ENCODE results near the gene INHBB. TPM values are rescaled to one million over a fixed set of nuclear protein-coding genes. Genes with fewer than 3 reads are reported as not detected.

Gene INHBB
- total RNA-seq, 2 experiments from 2014 or later, result not detected

DNA sequence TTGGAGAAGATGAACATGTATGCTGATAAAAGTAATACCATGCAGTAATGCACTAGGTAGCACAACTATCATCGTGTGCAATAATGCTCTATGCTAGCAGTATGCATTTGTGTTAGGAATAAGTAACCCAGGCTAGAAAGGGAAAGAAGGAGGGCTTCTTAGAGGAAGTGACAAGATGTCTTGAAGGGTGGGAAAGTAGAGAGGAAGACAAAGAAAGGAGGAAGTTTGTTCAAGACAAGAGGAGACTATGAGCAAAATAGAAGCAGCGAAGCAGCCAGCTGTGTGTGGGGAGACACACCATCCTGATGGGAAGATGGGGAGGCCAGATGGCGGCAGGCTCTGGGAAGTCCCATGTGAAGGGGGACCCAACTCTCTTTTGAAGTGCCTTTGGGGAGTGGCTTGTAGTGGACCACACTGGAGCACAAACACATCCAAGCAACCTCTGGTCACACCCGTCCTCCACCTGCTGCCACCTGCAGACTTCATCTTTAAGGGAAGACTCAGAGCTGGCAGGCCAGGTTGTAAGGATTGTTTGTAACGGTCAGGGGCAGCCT, 39.9 kb upstream of the INHBB start:
- H3K4me3 ChIP-seq (ENCODE audit: low read length), result no peak overlapping the region
- Mint-ChIP-seq H3K27me3 (no peaks in the 10 kb centered on the region), H3K36me3 (ENCODE audit: low read depth) (no peaks in the 10 kb centered on the region), H3K4me1 (ENCODE audit: low read depth) (no peaks in the 10 kb centered on the region), H3K4me3 (no peak overlapping the region), H3K9me3 (no peaks in the 10 kb centered on the region), H3K27ac (no peak overlapping the region)
- H3K4me1 ChIP-seq (ENCODE audit: insufficient read depth, low read length), result no peaks in the 10 kb centered on the region
- intact Hi-C loops (cut with DNase I, micrococcal nuclease), result no loop called here
- H3K9me3 ChIP-seq (ENCODE audit: control insufficient read depth in 1 of 2, insufficient read depth in 1 of 2, low read length in 2 of 2), result no peaks in the 10 kb centered on the region
- H3K36me3 ChIP-seq (ENCODE audit: insufficient read depth, low read length), result no peaks in the 10 kb centered on the region
- no peak for DNase-seq
- TF ChIP-seq, protein P1, sequence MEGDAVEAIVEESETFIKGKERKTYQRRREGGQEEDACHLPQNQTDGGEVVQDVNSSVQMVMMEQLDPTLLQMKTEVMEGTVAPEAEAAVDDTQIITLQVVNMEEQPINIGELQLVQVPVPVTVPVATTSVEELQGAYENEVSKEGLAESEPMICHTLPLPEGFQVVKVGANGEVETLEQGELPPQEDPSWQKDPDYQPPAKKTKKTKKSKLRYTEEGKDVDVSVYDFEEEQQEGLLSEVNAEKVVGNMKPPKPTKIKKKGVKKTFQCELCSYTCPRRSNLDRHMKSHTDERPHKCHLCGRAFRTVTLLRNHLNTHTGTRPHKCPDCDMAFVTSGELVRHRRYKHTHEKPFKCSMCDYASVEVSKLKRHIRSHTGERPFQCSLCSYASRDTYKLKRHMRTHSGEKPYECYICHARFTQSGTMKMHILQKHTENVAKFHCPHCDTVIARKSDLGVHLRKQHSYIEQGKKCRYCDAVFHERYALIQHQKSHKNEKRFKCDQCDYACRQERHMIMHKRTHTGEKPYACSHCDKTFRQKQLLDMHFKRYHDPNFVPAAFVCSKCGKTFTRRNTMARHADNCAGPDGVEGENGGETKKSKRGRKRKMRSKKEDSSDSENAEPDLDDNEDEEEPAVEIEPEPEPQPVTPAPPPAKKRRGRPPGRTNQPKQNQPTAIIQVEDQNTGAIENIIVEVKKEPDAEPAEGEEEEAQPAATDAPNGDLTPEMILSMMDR (IDR thresholded peaks at IDR 0.05), result no peak
- H3K27me3 ChIP-seq (ENCODE audit: control insufficient read depth in 1 of 2, insufficient read depth in 2 of 2, low read length in 2 of 2), result no peaks in the 10 kb centered on the region
- CTCF ChIA-PET, result no interaction called here
- no peak for ATAC-seq (ENCODE audit: poor library complexity)
- H3K27ac ChIP-seq (ENCODE audit: low read depth in 1 of 2, low read length in 2 of 2), result no peak overlapping the region
- POLR2A ChIA-PET, result no interaction called here

DNA sequence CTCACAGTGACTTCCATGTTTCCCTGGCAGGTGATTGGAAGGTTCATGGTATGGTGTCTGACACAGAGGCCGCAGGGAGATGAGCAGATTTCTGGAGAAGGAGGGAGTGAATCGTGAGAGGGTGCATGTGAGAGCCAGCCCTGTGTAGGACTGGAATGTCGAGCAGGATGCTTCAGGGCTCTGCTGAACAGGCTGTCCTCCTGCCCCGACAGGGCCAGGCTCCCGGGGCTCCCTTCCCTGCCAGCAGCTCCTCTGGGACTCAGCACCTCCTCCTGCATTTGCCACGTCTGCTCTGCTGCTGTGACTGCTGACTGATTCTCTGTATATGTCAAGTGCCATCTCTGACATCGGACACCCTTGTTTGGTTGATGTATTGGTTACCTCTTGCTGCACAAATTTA, 38.5 kb upstream of the INHBB start:
- ATAC-seq (ENCODE audit: poor library complexity) (no peak), DNase-seq (no peak)
- TF ChIP-seq, protein P1 (IDR thresholded peaks at IDR 0.05), result no peak
- H3K27me3 ChIP-seq (ENCODE audit: control insufficient read depth in 1 of 2, insufficient read depth in 2 of 2, low read length in 2 of 2), result no peaks in the 10 kb centered on the region
- H3K9me3 Mint-ChIP-seq, result no peaks in the 10 kb centered on the region
- no peak overlapping the region for H3K4me3 ChIP-seq (ENCODE audit: low read length)
- no peak overlapping the region for H3K27ac Mint-ChIP-seq
- no peaks in the 10 kb centered on the region for H3K27me3 Mint-ChIP-seq
- H3K4me1 ChIP-seq (ENCODE audit: insufficient read depth, low read length), result no peaks in the 10 kb centered on the region
- no peaks in the 10 kb centered on the region for H3K4me1 Mint-ChIP-seq (ENCODE audit: low read depth)
- intact Hi-C loops (cut with DNase I, micrococcal nuclease), result no loop called here
- no peak overlapping the region for H3K27ac ChIP-seq (ENCODE audit: low read depth in 1 of 2, low read length in 2 of 2)
- no peaks in the 10 kb centered on the region for H3K36me3 ChIP-seq (ENCODE audit: insufficient read depth, low read length)
- H3K9me3 ChIP-seq (ENCODE audit: control insufficient read depth in 1 of 2, insufficient read depth in 1 of 2, low read length in 2 of 2), result no peaks in the 10 kb centered on the region
- ChIA-PET POLR2A (no interaction called here), CTCF (no interaction called here)
- no peaks in the 10 kb centered on the region for H3K36me3 Mint-ChIP-seq (ENCODE audit: low read depth)
- no peak overlapping the region for H3K4me3 Mint-ChIP-seq

DNA sequence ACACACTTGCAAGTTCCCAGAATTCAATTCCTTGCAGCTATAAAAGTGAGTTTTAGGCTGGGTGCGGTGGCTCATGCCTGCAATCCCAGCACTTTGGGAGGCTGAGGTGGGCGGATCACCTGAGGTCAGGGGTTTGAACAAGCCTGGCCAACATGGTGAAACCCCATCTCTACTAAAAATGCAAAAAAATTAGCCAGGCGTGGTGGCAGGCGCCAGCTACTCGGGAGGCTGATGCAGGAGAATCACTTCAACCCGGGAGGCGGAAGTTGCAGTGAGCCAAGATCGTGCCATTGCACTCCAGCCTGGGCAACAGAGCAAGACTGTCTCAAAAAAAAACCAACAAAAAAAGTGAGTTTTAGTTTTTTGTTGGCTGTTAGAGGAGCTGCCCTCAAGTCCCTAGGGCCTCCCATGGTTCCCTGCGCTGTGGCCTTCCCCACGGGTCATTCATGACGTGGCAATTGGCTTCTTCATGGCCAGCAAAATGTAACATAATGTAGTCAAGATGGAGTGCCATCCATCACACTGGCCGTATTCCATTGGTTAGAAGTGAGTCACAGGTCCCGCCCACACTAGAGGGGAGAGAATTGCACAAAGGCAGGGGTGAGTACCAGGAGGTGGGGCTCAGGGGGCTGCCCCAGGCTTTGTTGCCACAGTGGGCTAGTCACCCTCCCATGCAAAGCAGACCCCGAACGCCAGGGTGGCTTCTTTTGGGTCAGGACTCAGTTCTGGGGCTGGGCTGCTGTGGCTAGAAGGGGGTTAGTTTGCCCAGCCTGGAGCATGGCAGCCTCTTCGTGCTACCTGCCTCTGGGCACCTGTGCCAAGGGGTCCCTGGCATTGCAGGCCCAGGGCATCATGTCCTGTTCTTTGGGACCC, 37.7 kb upstream of the INHBB start:
- peaks cover 8% of the 10 kb centered on the region for H3K4me1 Mint-ChIP-seq (ENCODE audit: low read depth)
- no peak overlapping the region for H3K4me3 Mint-ChIP-seq
- TF ChIP-seq, protein P1 (IDR thresholded peaks at IDR 0.05), result no peak
- no peaks in the 10 kb centered on the region for H3K9me3 Mint-ChIP-seq
- Histone ChIP-seq H3K36me3 (ENCODE audit: insufficient read depth, low read length) (no peaks in the 10 kb centered on the region), H3K27me3 (ENCODE audit: control insufficient read depth in 1 of 2, insufficient read depth in 2 of 2, low read length in 2 of 2) (no peaks in the 10 kb centered on the region), H3K9me3 (ENCODE audit: control insufficient read depth in 1 of 2, insufficient read depth in 1 of 2, low read length in 2 of 2) (no peaks in the 10 kb centered on the region), H3K4me3 (ENCODE audit: low read length) (no peak overlapping the region), H3K4me1 (ENCODE audit: insufficient read depth, low read length) (peaks cover 8% of the 10 kb centered on the region), H3K27ac (ENCODE audit: low read depth in 1 of 2, low read length in 2 of 2) (no peak overlapping the region)
- ChIA-PET POLR2A (no interaction called here), CTCF (no interaction called here)
- H3K27ac Mint-ChIP-seq, result no peak overlapping the region
- intact Hi-C loops (cut with DNase I, micrococcal nuclease), result no loop called here
- DNase-seq (no peak), ATAC-seq (ENCODE audit: poor library complexity) (no peak)
- H3K27me3 Mint-ChIP-seq, result no peaks in the 10 kb centered on the region
- H3K36me3 Mint-ChIP-seq (ENCODE audit: low read depth), result no peaks in the 10 kb centered on the region
